ENCODE results near the gene LIPE.

Gene LIPE

GRCh38 chr19:42378225-42379215 lies 48.7 kb downstream of the LIPE start:
- DNase-seq (ENCODE audit: low spot score), result no peak

- no peak for DNase-seq (ENCODE audit: low spot score)
These were observed 51.0 kb downstream of the LIPE start for GRCh38 chr19:42376177-42376555.

- DNase-seq (ENCODE audit: low spot score), result no peak
These were observed 51.6 kb downstream of the LIPE start for GRCh38 chr19:42375415-42376176.

- DNase-seq (ENCODE audit: low spot score), result no peak
These were observed 52.3 kb downstream of the LIPE start for GRCh38 chr19:42374826-42375376.

GRCh38 chr19:42370626-42371175 lies 56.5 kb downstream of the LIPE start:
- no peak for DNase-seq (ENCODE audit: low spot score)

GRCh38 chr19:42370068-42370520 lies 57.1 kb downstream of the LIPE start:
- no peak for DNase-seq (ENCODE audit: low spot score)

GRCh38 chr19:42369433-42370067 lies 57.6 kb downstream of the LIPE start:
- DNase-seq (ENCODE audit: low spot score), result no peak

GRCh38 chr19:42368765-42369164 lies 58.4 kb downstream of the LIPE start:
- DNase-seq (ENCODE audit: low spot score), result no peak

GRCh38 chr19:42368360-42368759 lies 58.8 kb downstream of the LIPE start:
- DNase-seq (ENCODE audit: low spot score), result no peak

GRCh38 chr19:42367929-42368328 lies 59.3 kb downstream of the LIPE start:
- no peak for DNase-seq (ENCODE audit: low spot score)

- no peak for DNase-seq (ENCODE audit: low spot score)
These were observed 60.5 kb downstream of the LIPE start for GRCh38 chr19:42366673-42367072.

- DNase-seq (ENCODE audit: low spot score), result no peak
These were observed 63.4 kb downstream of the LIPE start for GRCh38 chr19:42363614-42364346.

- no peak for DNase-seq (ENCODE audit: low spot score)
These were observed 64.2 kb downstream of the LIPE start for GRCh38 chr19:42362891-42363440.

GRCh38 chr19:42362342-42362741 lies 64.8 kb downstream of the LIPE start:
- DNase-seq (ENCODE audit: low spot score), result no peak

- DNase-seq (ENCODE audit: low spot score), result no peak
These were observed 65.7 kb downstream of the LIPE start for GRCh38 chr19:42361545-42361910.

- DNase-seq (ENCODE audit: low spot score), result no peak
These were observed 66.2 kb downstream of the LIPE start for GRCh38 chr19:42360787-42361544.

- no peak for DNase-seq (ENCODE audit: low spot score)
These were observed 69.9 kb downstream of the LIPE start for GRCh38 chr19:42357290-42357689.

- DNase-seq (ENCODE audit: low spot score), result no peak
These were observed 70.5 kb downstream of the LIPE start for GRCh38 chr19:42356686-42357085.

GRCh38 chr19:42355896-42356295 lies 71.3 kb downstream of the LIPE start:
- no peak for DNase-seq (ENCODE audit: low spot score)
